GM18511 (cell line): ENCODE data around the gene TSPAN33.
"Not testable (repeated sequence)": the region's sequence is repeated elsewhere in the genome, so short reads cannot be mapped to it uniquely, and the experiment has no call there.

Experiments
- ATAC-seq: cut with Tn5 transposase; IDR thresholded peaks from one replicate; pipeline ENCODE4 v1.9.1; 2021; ENCODE audit warnings: mild to moderate bottlenecking, moderate library complexity; ENCODE audit not compliant: unreplicated experiment

Gene TSPAN33

DNA sequence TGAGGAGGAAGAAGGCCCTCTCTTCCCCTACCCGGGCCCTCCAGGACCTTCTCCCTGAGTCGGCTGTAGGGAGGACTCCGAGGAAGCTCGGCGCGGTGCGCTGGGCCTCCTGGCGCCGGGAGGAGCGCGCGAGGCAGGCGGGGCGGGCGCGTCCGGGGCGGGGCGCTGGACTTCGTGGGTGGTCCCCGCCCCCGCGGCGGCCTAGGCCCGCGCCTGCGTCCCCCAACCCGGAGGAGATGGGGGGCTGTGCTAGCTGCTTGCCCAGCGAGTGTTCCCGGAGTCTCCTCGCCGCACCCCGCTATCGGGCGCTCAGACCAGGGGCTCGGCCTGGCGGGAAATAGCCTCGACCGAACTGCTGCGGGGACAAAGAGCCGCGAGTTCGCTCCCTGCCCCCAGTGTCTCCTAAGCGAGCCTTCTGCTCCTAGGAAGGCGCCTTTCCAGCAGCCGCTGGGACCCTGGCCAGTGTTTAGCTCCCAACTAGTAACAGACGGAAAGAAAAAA is 24.7 kb downstream of the TSPAN33 start:
- ATAC-seq: no peak

DNA sequence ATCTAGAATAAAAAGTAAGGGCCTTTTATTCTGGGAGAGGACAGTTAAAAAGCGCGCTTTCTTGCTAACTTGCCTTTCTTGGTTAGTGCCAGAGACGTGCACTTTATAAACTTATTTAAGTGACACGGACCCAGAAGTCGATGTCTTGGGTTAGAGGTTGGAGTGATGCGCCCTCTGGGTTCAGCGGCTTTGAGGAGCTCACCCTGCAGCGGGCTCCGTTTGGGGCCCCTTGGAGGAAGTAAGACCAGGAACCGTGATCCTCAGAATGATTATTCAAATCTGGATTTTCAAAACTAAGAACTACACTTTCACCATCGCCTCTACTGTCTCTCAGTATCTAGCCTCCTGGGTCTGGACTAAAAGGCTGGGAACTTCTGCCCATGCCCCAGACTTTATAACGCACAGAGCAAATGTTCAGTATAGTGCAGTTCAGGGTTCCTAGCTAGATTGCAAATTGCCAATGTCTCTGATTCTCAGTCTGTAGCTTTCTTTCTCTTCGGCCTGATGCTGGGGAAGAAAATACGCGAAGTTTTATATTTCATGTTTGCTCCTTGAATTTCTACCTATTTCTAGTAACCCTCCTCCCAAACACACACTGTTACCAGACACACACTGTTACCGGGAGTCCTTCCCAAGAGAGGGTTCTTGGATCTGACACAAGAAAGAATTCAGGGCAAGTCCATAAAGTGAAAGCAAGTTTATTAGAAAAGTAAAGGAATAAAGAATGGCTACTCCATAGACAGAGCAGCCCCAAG is 25.4 kb downstream of the TSPAN33 start:
- ATAC-seq: peak; percentile 76

DNA sequence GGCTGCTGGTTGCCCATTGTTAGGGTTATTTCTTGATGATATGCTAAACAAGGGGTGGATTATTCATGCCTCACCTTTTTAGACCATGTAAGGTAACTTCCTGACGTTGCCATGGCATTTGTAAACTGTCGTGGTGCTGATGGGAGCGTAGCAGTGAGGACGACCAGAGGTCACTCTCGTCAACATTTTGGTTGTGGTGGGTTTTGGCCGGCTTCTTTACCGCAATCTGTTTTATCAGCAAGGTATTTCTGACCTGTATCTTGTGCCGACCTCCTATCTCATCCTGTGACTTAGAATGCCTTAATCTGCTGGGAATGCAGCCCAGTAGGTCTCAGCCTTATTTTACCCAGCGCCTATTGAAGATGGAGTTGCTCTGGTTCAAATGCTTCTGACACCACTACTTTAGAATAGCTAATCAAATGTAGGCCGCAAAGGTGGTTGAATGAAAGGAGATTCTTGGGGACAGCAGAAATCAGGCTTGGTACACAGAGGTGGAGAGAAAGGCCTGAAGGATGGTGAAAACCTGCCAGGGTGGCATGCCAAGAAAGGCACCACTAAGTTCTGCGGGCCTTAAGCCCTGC is 26.0 kb downstream of the TSPAN33 start:
- ATAC-seq: no peak

DNA sequence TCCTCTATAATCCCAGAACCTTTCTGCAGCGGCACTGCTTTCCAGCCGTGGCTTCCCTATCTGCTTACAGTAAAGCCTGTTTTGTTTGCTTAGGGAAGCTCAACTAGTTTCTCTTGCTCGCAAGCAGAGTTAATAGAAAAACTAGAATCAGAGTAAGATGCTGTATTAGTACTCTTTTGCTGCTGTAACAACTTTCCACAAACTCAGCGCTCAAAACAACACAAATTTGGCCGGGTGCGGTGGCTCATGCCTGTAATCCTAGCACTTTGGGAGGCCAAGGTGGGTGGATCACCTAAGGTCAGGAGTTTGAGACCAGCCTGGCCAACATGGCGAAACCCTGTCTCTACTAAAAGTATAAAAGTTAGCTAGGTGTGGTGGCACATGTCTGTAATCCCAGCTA is 29.4 kb downstream of the TSPAN33 start:
- ATAC-seq: not testable (repeated sequence)

DNA sequence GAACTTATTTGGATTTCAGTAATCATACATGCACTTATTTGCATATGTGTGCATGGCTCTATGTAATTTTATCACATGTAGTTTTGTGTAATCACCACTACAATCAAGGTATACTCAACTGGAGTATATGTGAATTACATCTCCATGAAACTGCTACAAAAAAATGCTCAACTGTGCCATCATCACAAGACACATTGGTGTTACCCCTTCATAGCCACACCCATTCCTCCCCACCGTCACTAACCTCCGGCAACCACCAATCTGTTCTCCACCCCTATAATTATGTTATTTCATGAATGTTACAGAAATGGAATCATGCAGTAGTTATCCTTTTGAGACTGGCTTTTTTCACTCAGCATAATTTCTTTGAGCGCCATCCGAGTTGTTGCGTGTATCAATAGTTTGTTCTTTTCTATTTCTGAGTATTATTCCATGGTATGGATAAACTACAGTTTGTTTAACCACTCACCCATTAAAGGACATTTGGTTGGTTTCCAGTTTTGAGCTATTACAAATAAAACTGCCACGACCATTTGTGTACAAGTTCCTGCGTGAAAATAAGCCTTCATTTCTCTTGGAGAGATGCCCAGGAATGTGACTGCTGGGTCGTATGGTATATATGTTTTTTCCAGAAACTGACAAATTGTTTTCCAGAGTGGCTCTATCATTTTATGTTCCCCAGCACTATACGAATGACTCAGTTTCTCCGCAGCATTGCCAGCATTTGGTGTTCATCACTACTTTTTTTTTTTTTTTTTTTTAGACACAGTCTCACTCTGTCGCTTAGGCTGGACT is 32.6 kb downstream of the TSPAN33 start:
- ATAC-seq: no peak

DNA sequence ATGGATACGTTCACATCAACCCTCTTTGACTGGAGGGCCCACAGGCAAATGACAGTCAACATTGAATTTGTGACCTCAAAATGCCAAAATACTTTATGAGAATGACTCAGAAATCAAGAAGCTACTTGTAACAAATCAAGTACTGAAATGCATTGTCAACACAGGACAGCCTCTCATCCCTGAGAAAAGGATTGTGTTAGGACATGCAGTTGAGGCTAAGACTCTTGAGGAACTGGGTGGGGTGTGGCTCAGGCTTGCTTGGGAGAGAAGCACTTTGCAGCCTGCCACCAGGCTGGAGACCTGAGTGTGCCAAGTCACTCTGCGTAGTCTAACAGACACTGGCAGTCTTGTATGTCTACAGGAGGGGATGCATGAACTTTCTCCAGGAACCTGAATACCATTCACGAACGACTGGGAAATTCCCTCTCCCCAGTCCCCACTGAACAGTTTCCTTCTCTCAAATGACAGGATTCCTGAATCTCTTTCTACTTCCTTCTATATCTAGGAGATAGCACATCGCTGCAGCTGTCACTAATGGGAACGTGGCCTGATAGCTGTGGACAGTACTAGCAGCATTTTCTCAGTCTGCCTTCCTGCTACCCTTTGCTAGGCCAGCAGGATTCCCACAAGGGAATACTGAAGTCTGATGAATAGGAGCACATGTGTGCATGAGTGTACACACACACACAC is 40.6 kb downstream of the TSPAN33 start:
- no peak for ATAC-seq

DNA sequence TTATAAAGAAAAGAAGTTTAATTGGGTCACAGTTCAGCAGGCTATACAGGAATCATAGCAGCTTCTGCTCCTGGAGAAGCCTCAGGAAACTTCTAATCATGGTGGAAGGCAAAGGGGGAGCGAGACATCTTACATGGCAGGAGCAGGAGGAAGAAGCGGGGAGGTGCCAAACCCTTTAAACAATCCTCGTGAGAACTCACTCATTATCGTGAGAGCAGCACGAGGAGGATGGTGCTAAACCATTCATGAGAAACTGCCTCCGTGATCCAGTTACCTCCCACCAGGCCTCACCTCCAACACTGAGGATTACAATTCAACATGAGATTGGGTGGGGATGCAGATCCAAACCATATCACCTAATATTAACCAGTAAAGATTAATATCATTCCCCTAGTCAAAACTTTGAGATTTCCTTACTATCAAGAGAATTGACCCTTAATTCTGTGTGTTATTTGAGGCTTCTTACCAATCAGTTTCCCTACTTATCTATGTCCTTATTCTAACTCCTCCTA is 42.3 kb downstream of the TSPAN33 start:
- no peak for ATAC-seq

DNA sequence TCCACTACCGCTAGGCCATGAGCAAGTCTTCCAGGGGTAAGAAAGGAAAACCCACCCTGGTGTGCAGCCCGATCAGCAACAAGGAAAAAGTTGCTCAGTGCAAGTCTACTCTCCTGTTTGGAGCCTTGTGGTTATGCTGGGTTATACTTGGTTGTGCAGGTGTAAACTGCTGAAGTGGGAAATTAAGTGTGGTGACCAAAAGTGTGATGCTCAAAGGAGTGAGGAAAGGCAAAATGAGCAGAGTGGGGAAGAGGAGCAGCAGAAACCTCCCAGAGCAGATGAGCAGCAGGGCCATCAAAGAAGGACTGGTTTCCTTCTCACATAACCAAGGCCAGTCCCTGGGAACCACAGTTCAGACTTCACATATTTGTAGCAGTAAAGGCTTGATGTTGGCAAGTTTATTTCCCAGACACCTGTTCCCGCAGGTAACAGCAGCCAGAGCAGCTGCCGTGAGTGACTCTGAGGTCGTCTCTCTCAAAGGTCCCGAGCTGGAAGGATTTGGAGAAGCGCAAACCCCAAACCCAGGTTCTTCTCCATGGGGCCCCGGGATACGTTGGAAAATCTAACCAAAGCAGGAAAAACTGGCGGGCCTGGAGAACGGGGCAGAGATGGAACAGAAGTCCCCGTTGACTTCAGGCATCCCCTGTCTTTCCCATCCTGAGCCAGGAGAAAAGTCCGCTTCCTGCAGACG is 43.3 kb downstream of the TSPAN33 start:
- no peak for ATAC-seq

DNA sequence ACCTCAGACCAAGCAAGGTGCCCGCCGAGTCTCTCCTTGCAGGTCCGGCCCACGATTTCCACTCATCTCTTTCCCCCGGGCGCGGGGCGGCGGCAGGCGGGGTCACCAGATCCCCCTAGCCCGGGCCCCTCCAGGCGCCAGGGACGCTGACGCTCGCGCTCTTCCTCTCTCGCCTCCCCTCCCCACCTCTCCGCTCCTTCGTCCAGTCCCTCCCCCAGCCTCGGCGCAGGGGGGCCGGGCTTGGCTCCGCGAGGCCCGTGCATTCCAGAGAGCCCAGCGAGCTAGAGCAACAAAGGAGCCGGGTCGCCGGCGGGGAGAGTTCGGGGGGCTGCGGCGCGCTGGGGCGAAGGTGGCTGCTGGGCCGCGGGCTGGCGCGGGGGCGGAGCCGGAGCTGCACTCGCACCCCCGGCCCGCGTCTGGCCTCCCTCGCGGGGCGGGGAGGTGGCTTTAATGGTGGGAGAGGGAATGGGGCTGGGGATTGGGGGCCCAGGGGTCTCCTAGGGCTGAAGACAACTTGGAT is 43.9 kb downstream of the TSPAN33 start, which contains the start of gene SMO:
Gene SMO, plus strand, starts transcription at position 262 of the 520 bp plus-strand sequence. CDS start 519 bp downstream, outside the sequence.
- peak; percentile 54 for ATAC-seq

DNA sequence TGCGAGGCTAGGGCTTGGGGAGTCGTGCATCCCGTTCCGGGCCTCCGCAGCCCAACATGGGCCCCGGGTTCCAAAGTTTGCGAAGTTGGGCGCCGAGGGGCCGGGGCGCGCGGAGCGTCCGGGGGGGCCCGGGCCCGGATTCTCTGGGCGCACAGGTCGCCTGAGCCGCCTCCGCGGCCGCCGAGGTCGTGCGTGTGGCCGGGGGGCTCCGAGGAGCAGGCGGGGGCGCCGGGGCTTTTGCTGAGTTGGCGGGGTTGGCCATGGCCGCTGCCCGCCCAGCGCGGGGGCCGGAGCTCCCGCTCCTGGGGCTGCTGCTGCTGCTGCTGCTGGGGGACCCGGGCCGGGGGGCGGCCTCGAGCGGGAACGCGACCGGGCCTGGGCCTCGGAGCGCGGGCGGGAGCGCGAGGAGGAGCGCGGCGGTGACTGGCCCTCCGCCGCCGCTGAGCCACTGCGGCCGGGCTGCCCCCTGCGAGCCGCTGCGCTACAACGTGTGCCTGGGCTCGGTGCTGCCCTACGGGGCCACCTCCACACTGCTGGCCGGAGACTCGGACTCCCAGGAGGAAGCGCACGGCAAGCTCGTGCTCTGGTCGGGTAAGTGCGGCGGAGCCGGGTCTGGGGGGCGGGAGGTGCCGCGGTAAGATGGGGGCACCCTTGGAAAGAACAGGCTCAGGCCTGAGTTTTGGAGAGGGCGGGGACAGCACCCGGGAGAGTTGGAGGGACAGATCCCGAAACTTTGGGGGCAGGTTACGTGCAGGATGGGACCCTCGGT is 44.6 kb downstream of the TSPAN33 start:
- ATAC-seq: peak; percentile 46

DNA sequence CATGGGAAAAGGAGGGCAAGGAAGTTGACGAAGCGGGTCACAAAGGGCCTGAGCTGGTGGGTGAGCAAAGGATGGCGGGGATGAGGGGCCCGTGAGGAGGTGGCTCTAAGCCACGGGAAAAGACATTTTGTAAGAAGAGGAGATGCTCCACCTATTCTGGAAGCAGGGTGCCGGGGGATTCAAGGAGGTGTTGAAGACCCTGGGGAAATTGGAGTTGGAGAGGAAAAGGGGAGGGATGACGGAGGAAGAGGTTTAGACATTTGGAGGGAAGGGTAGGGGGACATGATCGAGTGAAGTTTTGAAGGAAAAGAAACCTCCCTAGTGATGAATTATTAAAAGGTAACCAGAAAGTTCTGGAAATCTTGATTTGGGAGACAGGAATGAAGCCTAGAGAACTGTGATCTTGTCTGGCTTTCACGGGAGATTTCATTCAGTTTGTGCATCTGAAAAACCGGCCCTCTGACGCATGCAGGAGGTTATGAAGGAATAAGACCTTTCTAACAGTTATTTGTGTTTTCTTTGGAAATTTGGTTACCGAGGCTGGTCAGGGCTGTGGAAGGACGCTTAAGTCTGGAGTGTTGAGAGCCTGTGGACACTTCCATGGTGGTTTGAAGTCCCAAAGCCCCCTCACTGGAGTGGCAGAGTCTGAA is 45.3 kb downstream of the TSPAN33 start:
- ATAC-seq: no peak

DNA sequence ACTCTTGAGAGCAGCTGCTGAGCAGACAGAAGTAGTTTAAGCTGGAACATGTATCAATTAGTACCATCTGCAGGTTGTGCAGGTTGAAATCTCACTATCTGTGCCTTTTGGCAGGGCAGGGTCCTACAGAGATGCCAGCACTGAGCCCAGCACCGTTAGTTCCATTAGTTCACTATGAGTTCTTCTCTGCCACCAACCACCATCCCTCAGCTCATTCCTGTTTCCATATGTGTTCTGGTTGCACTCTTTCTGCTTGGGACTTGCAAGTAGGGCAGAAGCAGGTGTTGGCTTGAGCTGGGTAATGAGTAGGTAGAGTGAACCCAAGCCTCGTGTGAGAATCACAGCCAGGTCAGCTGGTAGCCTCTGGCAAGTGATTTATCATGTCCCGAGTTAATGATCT is 46.8 kb downstream of the TSPAN33 start:
- no peak for ATAC-seq

DNA sequence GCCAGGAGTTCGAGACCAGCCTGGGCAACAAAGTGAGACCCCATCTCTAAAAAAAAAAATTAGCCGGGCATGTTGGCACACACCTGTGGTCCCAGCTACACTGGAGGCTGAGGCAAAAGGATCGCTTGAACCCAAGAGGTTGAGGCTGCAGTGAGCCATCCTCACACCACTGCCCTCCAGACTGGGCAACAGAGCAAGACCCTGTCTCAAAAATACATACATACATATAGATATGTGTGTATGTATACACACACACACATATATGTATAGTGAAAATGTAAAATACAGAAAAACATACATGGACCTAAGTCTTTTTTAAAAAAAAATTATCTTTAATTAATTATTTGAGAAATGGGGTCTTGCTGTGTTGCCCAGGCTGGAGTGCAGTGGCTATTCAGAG is 49.4 kb downstream of the TSPAN33 start:
- no peak for ATAC-seq

DNA sequence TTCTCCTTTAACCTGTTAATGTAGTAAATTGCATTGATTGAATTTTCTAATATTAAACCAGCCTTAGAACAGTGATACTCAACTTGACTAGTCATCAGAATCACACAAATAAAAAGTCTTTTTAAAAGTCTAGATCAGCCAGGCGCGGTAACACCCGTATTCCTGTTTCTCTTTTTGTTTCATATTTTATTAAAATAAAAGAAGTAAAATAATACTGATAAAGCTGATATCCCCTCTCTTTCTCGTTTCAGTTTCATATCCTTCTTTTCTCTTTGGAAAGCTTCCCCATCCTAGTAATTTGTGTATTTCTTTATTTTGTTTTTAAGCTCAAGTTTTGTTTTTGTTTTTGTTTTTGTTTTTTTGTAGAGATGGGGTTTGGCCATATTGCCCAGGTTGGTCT is 53.3 kb downstream of the TSPAN33 start:
- ATAC-seq: no peak

DNA sequence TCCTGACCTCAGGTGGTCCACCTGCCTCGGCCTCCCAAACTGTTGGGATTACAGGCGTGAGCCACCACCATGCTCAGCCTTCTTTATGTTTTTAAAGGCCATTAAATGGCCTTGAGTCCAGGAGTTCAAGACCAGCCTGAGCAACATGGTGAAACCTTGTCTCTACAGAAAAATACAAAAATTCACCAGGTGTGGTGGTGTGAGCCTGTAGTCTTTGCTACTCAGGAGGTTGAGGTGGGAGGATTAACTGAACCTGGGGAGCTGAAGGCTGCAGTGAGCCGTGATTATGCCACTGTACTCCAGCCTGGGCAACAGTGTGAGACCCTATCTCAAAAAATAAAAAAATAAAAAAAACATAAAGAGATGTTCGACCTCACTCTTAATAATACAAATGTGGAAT is 54.9 kb downstream of the TSPAN33 start:
- ATAC-seq: no peak

DNA sequence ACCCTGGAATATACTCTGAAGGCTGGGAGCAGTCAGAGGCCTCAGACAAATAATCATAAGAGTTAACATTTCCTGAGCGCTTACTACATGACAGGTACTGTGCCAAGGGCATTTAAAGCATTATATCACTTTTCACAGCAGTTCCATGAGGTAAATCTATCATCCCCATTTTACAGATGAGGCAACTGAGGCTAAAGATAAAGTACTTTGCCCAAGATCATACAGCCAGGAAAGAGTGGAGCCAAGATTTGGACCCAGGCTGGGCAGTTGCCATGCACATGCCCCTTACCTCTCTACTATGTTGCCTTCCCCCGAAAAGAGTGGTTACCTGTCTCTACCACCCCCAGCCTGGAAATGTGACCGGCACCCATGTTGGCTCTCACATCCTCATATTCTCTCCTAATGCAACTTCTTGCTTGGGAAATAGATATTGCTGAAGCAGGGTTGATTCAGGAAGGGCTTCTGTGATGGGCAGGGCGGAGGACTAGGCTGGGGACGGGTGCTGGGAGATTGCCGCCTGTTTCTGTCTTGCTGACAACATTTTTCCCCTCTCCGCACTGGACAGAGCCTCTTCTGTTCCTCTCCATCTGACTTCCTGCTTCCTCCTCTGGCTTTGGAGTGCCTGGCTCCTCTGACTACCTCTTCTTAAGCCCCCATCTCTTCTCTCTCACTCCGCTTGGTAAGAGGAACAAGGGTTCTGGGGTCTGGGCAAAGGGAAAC is 57.7 kb downstream of the TSPAN33 start:
- no peak for ATAC-seq

DNA sequence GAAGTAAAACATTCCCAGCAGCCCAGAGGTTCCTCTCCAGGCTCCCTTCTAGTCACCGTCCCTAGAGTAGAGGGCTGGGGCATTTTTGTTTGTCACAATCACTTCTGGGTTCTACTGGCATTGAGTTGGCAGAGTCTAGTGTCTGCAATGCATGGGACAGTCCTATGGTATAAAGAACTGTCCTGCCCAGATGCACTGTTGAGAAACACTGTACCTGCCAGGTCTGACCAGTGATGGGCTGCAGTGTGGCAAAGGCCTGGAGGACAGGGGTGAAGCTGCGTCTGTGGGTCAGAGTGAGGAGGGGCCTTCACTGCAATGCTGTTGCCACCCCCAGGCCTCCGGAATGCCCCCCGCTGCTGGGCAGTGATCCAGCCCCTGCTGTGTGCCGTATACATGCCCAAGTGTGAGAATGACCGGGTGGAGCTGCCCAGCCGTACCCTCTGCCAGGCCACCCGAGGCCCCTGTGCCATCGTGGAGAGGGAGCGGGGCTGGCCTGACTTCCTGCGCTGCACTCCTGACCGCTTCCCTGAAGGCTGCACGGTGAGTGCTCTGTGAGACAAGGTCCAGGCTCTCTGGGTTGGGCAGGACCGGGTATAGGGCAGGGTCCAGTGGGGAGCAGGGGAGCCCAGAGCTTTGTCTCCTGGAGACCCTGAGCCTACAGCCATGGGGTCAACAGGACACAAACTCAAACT is 58.7 kb downstream of the TSPAN33 start:
- ATAC-seq: no peak
